COLO668 (cell line): ENCODE data around the gene PTPRJ.
A peak's percentile ranks its signal among the peaks of the same experiment; 100 is the strongest.

ENCODE experiments used
- DNase-seq: peaks from one replicate; lab custom pipeline; 2025; ENCODE audit not compliant: unreplicated experiment; lab: John Stamatoyannopoulos, UW

Gene PTPRJ

DNA sequence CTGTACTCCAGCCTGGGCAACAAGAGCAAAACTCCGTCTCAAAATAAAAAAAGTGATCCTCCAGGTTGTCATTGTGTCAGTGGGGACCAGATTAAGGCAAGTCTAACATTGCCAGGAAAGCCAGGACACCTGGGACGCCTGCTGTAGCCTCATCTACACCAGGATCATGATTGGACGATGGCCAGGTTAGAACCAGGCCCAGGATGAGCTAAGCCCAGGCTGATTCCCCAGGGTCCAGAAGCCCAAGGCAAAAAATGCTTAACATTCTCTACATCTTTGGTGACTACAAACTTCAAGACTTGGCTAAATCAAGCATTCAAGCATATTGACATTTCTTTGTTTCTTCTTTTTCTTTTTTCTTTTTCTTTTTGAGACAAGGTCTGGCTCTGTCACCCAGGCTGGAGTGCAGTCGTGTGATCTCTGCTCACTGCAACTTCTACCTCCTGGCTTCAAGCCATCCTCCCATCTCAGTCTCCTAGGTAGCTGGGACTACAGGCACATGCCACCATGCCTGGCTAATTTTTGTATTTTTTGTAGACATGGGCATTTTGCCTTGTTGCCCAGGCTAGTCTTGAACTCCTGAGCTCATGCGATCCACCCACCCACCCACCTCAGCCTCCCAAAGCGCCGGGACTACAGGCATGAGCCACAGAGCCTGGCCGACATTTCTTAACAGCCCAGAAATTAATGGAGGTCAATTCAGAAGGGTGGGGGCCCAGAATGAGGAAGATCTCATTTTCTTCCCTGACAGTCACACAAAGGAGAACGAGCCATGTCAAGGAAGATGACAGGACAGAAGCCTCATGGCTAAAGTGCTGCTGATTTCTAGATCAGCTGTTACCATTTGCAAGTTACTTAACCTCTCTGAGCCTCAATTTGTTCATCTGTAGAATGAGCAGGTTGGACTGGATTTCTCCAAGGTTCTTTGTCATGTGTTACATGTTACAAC is 12.5 kb upstream of the PTPRJ start:
- no peak for DNase-seq

DNA sequence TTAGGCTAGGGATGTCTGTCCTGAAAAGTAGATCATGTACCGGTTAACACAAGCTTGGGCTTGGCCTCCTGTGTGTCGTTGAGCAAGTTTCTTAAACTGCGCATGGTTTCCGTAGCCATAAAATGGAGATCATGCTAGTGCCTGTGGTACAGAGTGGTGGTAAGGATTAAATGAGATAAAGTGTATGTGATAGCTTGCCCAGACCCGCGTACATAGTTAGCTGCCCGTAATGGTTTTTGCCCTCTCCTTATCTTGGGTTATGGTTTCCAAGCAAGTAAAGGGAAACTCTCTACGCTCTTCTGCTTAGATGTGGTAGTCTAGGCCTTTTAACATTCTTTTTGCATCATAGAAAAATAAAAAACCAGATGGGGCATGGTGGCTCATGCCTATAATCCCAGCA is 11.0 kb upstream of the PTPRJ start:
- DNase-seq: no peak

DNA sequence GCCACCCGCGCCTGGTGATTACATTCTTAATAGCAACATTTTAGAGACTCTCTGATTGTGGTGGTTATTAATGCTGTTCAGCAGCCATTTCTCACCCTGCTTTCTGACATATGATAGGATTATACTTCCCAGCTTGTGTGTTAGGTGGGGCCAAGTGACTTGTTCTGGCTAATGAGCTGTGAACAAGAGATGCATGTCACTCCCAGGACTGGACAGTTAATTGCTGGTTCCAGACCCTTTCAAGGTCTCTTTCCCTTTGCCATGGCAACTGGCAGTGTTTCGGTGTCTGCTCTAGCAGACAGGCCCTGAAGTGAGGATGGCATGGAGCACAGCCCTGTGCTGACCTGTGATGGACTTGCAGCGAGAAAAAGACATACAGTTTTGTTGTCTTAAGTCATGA is 8.9 kb upstream of the PTPRJ start:
- DNase-seq: no peak

DNA sequence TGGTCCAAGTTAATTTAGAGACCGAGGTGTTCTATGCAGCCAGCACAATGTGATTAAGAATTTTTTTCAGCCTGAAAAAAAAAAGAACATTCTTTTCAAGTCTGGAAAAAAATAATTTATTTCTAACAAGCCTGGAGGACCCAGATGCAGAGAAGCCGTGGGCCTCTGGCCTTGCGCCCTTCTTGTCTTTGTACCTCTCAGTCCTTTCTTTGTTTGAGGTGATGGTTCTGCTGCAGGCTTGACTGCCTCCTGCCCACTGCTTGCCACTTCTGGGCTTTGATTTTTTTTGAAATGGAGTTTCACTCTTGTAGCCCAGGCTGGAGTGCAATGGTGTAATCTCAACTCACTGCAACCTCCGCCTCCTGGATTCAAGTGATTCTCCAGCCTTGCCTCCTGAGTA is 7.2 kb upstream of the PTPRJ start:
- DNase-seq: no peak

DNA sequence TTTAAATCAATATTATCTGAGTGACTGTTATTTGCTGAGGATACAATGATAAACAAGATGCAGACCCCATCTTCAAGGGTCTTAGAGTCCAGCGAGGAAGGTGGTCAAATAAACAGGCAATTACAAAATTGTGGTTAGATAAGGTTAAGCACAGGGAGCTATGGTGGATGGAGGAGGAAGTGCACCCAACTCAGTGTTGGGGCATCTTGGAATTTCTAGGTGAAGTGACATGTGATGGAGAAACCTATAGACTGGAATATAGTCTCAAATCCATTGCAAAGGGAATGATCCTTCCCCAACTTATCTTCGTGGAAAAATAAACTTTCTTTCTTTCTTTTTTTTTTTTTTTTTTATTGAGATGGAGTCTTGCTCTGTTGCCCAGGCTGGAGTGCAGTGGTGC is 3.4 kb upstream of the PTPRJ start:
- DNase-seq: no peak

DNA sequence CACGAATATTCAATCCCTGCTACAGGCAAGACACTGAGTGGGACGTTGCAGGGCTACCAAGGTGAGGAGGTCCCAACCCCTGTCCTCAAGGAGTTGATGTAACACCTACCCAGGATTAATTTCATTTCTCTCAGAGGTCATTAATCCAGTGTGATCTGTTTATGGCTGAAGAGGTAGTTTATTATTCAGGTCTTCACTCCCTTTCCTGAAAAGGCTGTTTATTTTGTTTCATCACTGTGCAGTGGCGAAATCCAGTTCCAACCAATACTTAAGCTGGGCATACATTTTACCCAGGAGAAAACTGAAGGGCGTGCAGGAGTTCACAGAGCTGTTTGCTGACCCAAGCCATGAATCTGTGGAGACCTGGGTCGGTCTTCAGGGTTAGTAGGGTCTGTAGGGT is 2.7 kb upstream of the PTPRJ start:
- no peak for DNase-seq

DNA sequence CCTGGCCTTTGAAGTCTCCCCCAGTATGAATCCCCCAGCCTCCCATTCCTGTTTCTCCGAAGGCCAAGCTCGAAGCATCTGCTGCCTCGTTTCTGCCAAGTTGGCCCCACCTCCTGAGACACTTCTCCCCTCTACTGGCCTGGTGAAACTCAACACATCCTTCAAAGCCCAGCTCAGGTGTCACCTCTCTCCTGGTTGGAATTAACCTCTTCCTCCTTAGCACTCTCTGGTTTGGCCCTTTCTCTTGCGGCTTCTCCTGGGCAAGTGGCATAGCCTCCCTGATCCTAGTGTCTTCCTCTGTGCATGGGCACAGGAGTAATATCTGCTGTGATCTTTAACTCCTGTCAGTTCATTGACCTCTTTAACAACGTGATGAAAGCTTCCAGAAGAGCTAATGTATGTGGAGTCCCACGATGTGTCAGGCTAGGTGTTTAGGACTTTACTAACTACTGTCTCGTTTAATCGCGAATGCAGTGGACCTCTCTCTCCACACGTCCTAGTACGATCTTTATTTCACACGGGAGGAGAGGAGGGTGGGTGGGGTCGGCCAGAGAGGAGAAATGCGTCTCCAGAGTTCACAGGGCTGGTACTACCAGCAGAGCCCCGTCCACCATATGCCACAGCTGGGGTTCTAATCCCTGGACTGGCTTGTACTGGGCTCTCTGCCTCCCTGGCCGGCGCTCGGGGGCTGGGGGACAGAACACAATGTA is 826 bp upstream of the PTPRJ start:
- DNase-seq: no peak

DNA sequence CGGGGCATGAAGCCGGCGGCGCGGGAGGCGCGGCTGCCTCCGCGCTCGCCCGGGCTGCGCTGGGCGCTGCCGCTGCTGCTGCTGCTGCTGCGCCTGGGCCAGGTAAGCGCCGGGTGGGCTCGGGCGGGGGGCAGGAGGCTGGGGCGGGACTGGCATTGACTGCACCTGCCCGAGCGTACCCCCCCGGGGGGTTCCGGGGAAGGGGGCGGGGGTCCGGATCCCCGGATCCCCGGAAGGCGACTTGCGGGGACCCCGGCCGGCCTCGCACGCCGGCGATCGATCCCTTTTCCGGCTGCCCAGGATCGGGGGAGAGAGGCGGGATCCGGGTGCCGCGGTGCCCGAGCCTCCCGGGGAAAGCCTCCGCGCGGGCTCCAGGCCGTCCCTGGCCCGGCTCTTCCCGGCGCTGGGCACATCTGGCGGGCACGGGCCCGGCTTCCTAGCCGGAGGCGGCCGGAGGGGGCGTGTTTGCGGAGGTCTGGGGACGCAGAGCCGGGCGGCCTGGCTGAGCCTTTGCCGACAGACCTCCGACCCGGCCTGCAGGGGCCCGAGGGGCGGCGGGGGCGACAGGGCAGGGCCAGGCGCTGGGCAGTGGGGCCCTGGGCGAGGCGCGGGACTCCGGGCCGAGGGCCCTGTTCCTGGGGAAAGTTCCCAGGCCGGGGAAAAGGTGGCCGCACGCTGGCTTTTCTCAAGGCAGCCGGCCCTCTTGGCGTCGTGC is 705 bp downstream of the PTPRJ start:
- peak; percentile 74 for DNase-seq

DNA sequence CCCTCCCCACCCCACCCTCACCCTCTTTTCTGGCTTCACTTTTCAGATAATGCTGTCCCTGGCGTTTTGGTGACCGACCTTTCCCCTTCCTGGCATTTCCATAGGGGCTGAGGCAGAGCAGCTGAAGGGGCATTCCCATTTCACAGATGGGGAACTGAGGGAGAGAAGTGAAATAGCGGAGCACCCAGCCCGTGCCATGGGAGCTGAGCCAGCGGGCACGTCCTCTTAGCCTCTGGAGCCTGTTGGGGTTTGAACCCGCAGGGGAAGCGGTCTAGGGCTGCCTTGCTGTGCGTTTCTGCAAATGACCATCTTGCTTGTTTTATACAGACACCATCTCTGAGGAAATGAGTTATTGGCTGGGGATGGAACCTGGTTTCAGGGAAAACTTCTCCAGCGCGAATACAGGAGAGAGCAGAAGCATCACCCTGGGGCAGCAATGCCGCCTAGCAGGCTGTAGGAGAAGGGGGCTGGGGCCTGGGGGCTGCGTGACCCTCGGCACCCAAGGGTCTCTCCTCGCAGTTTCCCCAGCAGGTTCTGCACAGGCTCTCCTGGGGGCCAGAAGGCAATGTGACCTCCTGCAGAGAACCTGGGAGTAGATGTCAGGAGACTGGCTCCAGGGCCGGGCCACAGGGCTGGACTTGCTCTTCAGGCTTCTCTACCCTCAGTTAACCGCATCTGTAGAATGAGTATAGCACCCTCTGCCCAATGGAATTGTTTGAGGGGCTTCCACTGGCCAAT is 1.5 kb downstream of the PTPRJ start:
- no peak for DNase-seq

DNA sequence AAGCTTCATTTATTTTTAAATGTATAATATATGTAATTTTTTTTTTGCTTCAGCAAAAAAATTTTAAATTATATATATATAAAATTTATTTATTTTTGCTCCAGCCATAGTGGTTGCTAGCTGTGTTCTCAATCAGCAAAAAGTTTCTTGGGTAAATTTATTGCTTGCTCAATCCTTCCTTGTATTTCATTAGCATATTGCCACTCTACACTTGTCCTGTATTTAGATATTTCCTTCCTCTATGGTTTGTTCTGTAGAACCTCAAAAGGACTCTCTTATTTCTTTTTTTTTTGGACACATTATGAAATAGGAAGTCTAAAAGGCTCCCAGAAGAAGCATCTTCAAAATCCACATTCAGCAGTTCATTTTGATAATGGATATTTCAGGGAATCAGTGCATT is 2.3 kb downstream of the PTPRJ start:
- DNase-seq: no peak

DNA sequence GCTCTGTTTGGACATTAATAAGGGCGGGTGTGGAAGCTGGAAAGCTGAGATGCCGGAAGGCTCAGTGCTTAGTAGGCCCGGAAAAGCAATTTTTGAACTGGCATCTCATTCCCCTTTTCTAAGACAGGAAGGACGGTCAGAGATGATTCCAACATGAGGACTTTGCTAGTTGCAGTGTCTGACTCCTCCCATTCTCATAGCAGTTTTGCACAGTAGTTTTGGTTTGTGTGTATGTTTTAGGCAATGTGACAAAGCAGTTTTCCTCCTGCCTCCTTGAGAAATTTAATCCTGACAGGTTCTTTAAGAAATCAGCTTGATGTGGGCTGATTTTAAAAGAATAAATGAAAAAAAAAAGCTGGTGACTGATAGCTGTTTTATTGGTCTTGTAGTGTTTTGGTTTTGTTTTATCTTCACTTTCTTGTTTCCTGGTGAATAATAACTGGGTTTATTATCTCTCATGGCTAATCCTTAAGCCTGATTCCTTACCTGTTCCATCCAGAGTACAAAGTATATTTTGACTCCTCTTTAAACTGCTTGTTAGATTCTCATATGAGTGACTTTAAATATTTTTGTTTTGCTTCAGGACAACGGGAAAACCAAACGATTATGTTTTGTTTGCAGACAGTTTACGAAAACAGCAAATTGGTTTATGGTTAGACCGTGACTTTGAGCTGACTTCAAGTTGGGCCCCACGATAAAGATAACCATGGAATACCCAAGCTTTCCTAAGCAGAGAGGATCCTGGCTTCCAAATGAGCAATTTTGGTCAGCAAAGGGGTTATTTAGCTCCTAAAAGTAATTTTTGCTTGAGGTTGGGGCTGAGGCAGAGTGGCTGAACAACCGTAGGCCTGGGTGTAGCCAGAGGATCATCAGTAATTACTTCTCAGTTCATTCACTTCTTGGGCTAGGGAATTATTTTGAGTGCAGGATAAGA is 3.4 kb downstream of the PTPRJ start:
- DNase-seq: no peak

DNA sequence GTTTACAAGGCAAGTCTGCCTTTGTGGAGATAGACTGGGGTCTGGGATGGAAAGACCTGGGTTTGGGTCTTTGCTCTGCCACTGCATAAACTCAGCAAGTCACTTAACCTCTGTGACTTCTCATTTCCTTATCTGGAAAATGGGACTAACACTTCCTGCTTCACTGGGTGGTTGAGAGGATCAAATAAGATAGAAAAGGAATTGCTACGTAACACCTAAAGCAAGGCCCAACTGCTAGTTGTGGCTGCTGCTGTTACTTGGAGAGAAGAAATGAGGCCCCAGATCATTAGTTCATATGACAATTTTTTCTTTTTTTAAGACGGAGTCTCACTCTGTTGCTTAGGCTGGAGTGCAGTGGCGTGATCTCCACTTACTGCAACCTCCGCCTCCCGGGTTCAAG is 5.9 kb downstream of the PTPRJ start:
- DNase-seq: no peak

DNA sequence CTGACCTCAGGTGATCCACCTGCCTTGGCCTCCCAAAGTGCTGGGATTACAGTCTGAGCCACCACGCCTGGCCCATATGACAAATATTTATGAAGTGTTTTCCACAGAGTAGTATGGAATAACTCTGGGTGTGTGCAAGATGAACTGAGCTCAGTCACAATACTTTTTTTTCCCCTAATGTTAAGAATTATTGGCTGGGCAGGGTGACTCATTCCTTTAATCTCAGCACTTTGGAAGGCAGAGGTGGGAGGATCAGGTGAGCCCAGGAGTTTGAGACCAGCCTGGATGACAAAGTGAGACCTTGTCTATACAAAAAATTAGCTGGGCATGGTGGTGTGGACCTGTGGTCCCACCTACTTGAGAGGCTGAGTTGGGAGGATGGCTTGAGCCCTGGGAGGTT is 6.4 kb downstream of the PTPRJ start:
- DNase-seq: no peak

DNA sequence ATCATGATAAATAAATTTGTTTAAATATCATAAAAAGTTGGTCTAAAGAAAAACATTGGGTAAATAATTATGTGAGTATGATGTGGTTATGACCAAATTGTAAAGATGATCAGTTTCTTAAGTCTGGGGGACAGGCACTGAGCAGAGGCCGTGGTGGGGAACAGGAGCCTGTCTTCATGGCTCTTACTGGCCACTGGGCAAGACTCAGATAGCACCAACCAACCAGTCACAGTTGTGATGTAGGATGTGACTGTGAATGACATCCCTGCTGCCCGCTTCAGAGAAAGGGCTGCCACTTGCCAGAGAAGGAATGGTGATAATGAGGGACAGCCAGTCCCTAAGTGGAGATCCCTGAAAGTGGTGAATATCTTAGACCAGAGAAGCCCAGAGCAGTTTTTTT is 7.0 kb downstream of the PTPRJ start:
- DNase-seq: no peak

DNA sequence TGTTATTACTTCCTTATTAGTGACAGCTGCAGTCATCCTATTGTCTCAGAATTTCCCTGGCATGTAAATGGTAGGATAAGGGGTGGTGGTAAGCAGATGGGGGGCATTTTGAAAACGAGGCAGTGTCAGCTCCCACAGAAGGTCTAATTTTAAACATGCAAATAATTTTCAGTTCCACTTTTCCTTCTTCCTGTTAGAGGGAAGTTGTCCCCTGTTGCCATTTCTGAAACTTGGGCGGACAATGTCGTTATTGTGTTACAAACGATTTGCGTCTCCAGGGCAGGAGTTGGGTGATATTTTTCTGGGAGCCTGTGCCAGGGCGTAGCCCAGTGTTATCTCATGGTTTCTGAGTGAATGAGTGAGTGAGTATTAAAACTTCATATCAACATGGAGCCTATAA is 7.4 kb downstream of the PTPRJ start:
- no peak for DNase-seq

DNA sequence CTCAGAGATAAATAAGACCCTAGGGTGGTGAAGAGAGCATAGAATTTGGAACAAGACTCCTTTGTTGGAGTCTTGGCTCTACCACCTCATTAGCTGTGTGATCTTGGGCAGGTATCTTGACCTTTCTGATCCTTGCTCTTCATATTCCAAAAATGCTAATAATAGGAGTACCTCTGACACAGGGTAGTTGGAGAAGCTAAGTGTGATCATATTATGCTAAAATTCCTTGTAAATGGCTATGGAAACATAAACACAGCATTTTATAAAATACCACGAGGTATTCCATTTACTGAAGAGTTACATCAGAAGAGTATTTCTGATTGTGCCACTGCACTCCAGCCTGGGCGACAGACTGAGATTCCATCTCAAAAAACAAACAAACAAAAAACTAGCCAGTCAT is 9.4 kb downstream of the PTPRJ start:
- DNase-seq: no peak

DNA sequence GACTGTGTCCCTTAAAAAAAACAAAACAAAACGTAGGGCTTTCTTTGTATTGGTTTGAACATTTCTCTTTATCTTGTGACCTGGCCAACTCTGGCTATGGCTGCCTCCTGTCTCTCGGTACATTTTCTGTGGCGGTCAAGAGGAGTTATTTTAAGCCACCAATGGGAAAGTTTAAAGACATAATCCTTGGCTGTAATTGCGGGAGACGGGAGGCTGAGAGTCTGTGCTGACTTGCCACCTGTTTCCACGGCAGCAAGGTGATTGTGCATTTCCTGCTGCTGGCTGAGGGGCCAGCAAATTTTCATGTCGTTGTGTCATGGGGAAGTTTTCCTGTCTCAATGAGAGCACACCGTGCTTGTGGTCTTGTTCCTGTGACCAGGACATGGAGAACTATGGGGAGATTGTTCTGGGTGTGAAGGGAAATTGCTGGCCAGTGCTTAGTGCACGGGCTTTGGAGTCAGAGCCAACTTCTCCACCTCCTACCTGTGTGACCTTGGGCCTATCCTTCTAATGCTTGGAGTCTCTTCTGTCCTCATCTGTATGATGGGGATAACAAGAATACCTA is 11.0 kb downstream of the PTPRJ start:
- DNase-seq: peak; percentile 28

DNA sequence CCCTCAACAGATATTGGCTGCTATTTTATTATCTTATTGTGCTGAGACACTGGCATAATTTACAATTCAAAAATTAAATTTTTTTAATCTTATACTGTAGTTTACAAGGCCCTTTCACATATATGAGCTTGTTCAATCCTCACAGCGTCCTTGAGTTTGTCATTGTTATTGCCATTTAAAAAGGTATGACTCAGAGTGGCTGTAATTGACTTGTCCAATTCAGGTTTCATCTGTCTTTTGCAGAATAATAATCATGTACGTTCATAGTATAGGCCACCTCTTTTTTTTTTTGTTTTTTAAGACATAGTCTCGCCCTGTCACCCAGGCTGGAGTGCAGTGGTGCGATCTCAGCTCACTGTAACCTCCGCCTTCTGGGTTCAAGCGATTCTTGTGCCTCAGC is 11.5 kb downstream of the PTPRJ start:
- no peak for DNase-seq

DNA sequence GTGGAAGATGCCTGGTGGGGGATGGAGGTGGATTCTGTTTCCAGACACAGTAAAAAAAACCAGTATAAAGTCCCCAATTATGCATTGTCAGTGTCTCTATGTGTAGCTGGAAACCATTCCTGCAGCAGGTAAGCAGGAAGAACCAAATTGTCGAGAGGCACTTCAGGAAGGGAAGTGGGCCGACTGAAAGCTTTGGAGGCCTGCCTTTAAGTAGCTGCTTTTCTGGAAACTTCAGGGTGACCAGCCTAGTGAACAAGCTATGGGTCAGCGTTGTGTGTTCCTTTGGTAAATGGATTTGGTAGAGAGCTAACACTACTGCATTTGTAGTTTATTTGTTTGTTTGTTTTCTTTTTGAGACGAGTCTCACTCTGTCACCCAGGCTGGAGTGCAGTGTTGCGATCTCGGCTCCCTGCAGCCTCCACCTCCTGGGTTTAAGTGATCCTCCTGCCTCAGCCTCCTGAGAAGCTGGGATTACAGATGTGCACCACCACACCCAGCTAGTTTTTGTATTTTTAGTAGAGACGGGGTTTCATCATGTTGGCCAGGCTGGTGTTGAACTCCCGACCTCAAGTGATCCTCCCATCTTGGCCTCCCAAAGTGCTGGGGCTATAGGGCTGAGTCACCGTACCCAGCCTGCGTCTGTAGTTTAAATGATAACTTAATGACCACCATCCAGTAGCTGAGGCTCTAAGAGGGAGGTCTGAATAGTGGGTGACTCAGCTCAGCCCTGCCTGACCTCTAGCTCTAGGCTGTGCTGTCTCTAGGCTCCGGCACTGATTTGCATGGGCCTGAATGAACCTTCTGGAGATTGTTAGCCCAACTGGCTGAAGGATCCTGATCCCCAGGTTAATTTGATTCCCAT is 12.8 kb downstream of the PTPRJ start:
- DNase-seq: no peak
